Upper lobe of left lung (tissue), 4 donors: Measurements from ENCODE around the gene NOX5.

Experiments used
- CTCF ChIP-seq, 6 experiments: fragments of 450-650 bp in 4 of 6; fragments of 200-600 bp in 2 of 6; sonication (generic) in 2 of 6; IDR thresholded peaks; one replicate each; pipeline ENCODE4 v1.5.1; 2016 to 2019; ENCODE audit warnings: antibody characterized with exemption in 6 of 6
- EP300 ChIP-seq, 4 donors: sonication (generic); formaldehyde crosslinking; IDR thresholded peaks; one replicate each; pipeline ENCODE4 v1.5.1; 2017; ENCODE audit warnings: antibody characterized with exemption in 4 of 4, control low read depth in 2 of 4
- POLR2A ChIP-seq, 4 donors: fragments of 450-650 bp; IDR thresholded peaks; one replicate each; pipeline ENCODE4 v1.5.1; 2016 to 2017; ENCODE audit warnings: antibody characterized with exemption in 4 of 4, mild to moderate bottlenecking in 2 of 4
- POLR2AphosphoS5 ChIP-seq, 2 donors: sonication (generic); formaldehyde crosslinking; IDR thresholded peaks; one replicate each; pipeline ENCODE4 v1.5.1; 2017; ENCODE audit warnings: antibody characterized with exemption in 2 of 2

- no peak for TF ChIP-seq CTCF (IDR thresholded peaks at IDR 0.05)
- TF ChIP-seq POLR2AphosphoS5 (IDR thresholded peaks at IDR 0.05): no peak
- no peak for TF ChIP-seq EP300 (IDR thresholded peaks at IDR 0.05)
- TF ChIP-seq POLR2A (IDR thresholded peaks at IDR 0.05): no peak
Measured at GRCh38 chr15:69032703-69033373, 18.3 kb downstream of the NOX5 start.
